Activated CD4-positive, alpha-beta T cell treated with anti-CD3 and anti-CD28 coated beads, Interleukin-2, amount 50 U/mL, for 16 hours (primary cell): Measurements from ENCODE around the gene HSDL2.
"Not testable (repeated sequence)": the region's sequence is repeated elsewhere in the genome, so short reads cannot be mapped to it uniquely, and the experiment has no call there.

Source experiments
- DNase-seq: peaks from one replicate; pipeline ENCODE4 v3.0.0-alpha.2; 2020

HSDL2 gene

GRCh38 chr9:112367465-112367864 is 12.4 kb upstream of the HSDL2 start:
- DNase-seq: no peak

GRCh38 chr9:112369817-112370216 is 10.1 kb upstream of the HSDL2 start:
- no peak for DNase-seq

- DNase-seq: no peak
These were observed 8.8 kb upstream of the HSDL2 start for GRCh38 chr9:112371060-112371459.

- not testable (repeated sequence) for DNase-seq
These were observed 6.2 kb upstream of the HSDL2 start for GRCh38 chr9:112373666-112374065.

- not testable (repeated sequence) for DNase-seq
These were observed 5.7 kb upstream of the HSDL2 start for GRCh38 chr9:112374232-112374631.

GRCh38 chr9:112375361-112375760 is 4.5 kb upstream of the HSDL2 start:
- DNase-seq: no peak

GRCh38 chr9:112377087-112377486 is 2.8 kb upstream of the HSDL2 start:
- peak; percentile 36 for DNase-seq

- DNase-seq: no peak
These were observed 2.1 kb upstream of the HSDL2 start for GRCh38 chr9:112377684-112378327.

GRCh38 chr9:112378328-112379176 is 1.4 kb upstream of the HSDL2 start:
- peak; percentile 42 for DNase-seq

- DNase-seq: peak; percentile 99
These were observed 469 bp upstream of the HSDL2 start for GRCh38 chr9:112379177-112380101.

- DNase-seq: no peak
These were observed 915 bp downstream of the HSDL2 start for GRCh38 chr9:112380825-112381221.

GRCh38 chr9:112382066-112382465 is 2.2 kb downstream of the HSDL2 start:
- DNase-seq: no peak

GRCh38 chr9:112382501-112383364 is 2.8 kb downstream of the HSDL2 start:
- no peak for DNase-seq

GRCh38 chr9:112384219-112384618 is 4.3 kb downstream of the HSDL2 start:
- no peak for DNase-seq

GRCh38 chr9:112384690-112385089 is 4.8 kb downstream of the HSDL2 start:
- no peak for DNase-seq

GRCh38 chr9:112387115-112387514 is 7.2 kb downstream of the HSDL2 start:
- no peak for DNase-seq

GRCh38 chr9:112389897-112390296 is 10.0 kb downstream of the HSDL2 start:
- DNase-seq: not testable (repeated sequence)

GRCh38 chr9:112391936-112392560 is 12.1 kb downstream of the HSDL2 start:
- not testable (repeated sequence) for DNase-seq

- DNase-seq: not testable (repeated sequence)
These were observed 13.2 kb downstream of the HSDL2 start for GRCh38 chr9:112393146-112393545.

GRCh38 chr9:112396416-112396815 is 16.5 kb downstream of the HSDL2 start:
- DNase-seq: no peak

GRCh38 chr9:112396872-112397271 is 17.0 kb downstream of the HSDL2 start:
- DNase-seq: no peak
